Type B pancreatic cell (in vitro differentiated cells): ENCODE measurements around the gene CALHM4. TPM values are rescaled to one million over a fixed set of nuclear protein-coding genes. Genes with fewer than 3 reads are reported as not detected.

Experiments used
- DNase-seq: peaks from one replicate; pipeline ENCODE4 v3.0.0; 2021; ENCODE audit warnings: mixed read lengths; ENCODE audit not compliant: unreplicated experiment; ENCODE audit errors: extremely low spot score
- H3K27ac Mint-ChIP-seq: 2 replicates; pipeline ENCODE4 v1.8.0; 2021; ENCODE audit warnings: mild to moderate bottlenecking, mixed read lengths
- H3K27me3 Mint-ChIP-seq: 2 replicates; pipeline ENCODE4 v1.8.0; 2021; ENCODE audit warnings: mixed read lengths
- H3K36me3 Mint-ChIP-seq: 2 replicates; pipeline ENCODE4 v1.8.0; 2021; ENCODE audit warnings: mixed read lengths
- H3K4me1 Mint-ChIP-seq: one replicate; pipeline ENCODE4 v1.8.0; 2021; ENCODE audit warnings: mixed read lengths; ENCODE audit not compliant: unreplicated experiment
- H3K4me3 Mint-ChIP-seq: 2 replicates; pipeline ENCODE4 v1.8.0; 2021; ENCODE audit warnings: mild to moderate bottlenecking, mixed read lengths
- H3K9me3 Mint-ChIP-seq: 2 replicates; pipeline ENCODE4 v1.8.0; 2021; ENCODE audit warnings: mixed read lengths
- long read RNA-seq: library from polyadenylated mRNA; unstranded; transcript quantifications from one replicate; pipeline ENCODE4 v2.0.0, GENCODE V29; 2020
- total RNA-seq: library from RNA; stranded (reverse); gene quantifications from 2 replicates; pipeline ENCODE4 v1.2.1, GENCODE V29; 2021; ENCODE audit warnings: low replicate concordance
- TF ChIP-seq, protein P1 (sequence below): fragments of 200-600 bp; sonication (generic); conservative IDR thresholded peaks from 2 replicates; pipeline ENCODE4 v1.5.0; 2021; ENCODE audit warnings: antibody characterized with exemption, mild to moderate bottlenecking

CALHM4 gene, protein sequence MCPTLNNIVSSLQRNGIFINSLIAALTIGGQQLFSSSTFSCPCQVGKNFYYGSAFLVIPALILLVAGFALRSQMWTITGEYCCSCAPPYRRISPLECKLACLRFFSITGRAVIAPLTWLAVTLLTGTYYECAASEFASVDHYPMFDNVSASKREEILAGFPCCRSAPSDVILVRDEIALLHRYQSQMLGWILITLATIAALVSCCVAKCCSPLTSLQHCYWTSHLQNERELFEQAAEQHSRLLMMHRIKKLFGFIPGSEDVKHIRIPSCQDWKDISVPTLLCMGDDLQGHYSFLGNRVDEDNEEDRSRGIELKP
- total RNA-seq = not detected in 2 replicates
- long read RNA-seq = 0 reads

DNA sequence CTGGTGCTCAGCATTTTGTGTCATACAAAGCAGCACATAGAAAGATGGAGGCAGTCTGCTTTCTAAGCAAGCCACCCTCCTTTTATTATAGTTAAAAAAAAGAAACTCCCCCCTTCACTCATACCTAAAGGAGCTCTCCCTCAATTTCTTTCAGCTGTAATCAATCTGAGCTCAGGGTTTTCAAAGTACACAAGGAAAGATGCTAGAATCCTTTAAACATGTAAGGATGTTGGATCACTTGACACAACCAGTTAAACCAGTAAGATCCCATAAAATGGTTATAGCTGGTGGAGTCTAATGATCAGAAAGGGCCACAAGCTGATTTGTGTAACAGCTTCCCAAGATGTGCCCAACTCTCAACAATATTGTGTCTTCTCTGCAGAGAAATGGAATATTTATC is at the start of gene CALHM4:
TSS of gene CALHM4 (plus strand) at position 301 of the 400 bp plus-strand sequence. CDS start at position 344, 43 bp downstream.
- Mint-ChIP-seq H3K36me3 (no peaks in the 10 kb centered on the region), H3K4me3 (no peak within 1 kb of the TSS), H3K9me3 (no peaks in the 10 kb centered on the region), H3K27me3 (peaks cover 3% of the 10 kb centered on the region), H3K4me1 (peaks cover 8% of the 10 kb centered on the region), H3K27ac (no peak within 1 kb of the TSS)
- TF ChIP-seq, protein P1, sequence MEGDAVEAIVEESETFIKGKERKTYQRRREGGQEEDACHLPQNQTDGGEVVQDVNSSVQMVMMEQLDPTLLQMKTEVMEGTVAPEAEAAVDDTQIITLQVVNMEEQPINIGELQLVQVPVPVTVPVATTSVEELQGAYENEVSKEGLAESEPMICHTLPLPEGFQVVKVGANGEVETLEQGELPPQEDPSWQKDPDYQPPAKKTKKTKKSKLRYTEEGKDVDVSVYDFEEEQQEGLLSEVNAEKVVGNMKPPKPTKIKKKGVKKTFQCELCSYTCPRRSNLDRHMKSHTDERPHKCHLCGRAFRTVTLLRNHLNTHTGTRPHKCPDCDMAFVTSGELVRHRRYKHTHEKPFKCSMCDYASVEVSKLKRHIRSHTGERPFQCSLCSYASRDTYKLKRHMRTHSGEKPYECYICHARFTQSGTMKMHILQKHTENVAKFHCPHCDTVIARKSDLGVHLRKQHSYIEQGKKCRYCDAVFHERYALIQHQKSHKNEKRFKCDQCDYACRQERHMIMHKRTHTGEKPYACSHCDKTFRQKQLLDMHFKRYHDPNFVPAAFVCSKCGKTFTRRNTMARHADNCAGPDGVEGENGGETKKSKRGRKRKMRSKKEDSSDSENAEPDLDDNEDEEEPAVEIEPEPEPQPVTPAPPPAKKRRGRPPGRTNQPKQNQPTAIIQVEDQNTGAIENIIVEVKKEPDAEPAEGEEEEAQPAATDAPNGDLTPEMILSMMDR = no peak
- no peak for DNase-seq

DNA sequence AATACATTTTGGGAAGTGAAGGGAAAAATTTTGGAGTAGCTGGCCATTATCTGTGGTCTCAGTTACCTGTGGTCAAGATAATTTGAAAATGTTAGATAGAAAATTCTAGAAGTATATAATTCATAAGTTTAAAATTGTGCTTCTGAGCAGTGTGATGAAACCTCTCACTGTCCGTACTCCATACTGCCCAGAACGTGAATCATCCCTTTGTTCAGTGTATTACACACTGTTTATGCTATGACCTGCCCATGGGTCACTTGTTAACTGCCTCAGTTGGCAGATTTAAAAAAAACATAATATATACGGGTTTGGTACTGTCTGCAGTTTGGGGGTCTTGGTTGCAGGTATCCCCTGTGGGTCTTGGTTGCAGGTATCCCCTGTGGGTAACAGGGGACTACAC is 46.2 kb upstream of the CALHM4 start:
- Mint-ChIP-seq H3K36me3 (peaks cover 4% of the 10 kb centered on the region), H3K27me3 (peaks cover 8% of the 10 kb centered on the region), H3K4me1 (peaks cover 10% of the 10 kb centered on the region), H3K9me3 (peaks cover 11% of the 10 kb centered on the region), H3K4me3 (no peak overlapping the region), H3K27ac (no peak overlapping the region)
- no peak for DNase-seq
- TF ChIP-seq, protein P1 = no peak

DNA sequence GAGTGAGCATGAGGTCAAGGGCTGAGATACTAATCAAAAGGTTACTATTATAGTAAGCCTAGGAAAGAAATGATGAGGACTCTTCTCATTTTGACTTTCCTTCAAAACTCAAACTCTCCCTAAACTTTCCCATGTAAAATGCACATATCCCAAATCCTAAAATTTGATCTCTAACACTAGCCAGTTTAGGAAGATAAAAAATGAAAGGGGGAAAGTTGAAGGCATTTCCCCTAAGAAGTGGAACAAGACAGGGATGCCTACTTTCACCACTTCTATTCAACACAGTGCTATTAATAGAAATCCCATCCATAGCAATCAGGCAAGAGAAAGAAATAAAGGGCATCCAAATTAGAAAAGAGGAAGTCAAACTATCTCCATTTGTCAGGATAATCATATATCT is 45.0 kb upstream of the CALHM4 start:
- Mint-ChIP-seq H3K36me3 (peaks cover 4% of the 10 kb centered on the region), H3K27me3 (peaks cover 6% of the 10 kb centered on the region), H3K27ac (no peak overlapping the region), H3K9me3 (peaks cover 11% of the 10 kb centered on the region), H3K4me3 (no peak overlapping the region), H3K4me1 (peaks cover 21% of the 10 kb centered on the region)
- TF ChIP-seq, protein P1 = no peak
- DNase-seq = no peak

DNA sequence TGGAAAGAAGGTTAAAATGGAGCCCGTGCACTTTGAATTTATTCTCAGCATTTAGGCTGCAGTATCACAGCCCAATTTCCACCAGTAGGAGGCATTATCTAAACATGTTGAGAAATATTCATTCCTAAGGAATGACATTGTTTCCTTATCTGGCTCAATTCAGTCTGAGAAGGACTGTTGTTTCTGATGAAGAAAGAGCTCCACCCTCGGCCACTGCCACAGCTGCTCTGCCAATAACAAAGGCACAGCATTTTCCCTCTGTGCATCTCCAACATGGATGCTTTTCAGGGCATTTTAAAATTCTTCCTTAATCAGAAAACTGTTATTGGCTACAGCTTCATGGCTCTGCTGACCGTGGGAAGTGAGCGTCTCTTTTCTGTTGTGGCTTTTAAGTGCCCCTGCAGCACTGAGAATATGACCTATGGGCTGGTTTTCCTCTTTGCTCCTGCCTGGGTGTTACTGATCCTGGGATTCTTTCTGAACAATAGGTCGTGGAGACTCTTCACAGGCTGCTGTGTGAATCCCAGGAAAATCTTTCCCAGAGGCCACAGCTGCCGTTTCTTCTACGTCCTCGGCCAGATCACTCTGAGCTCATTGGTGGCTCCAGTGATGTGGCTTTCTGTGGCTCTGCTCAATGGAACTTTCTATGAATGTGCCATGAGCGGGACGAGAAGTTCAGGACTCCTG is 42.0 kb upstream of the CALHM4 start, which contains the start of gene CALHM5:
TSS of gene CALHM5 (plus strand) at position 216 of the 687 bp plus-strand sequence. CDS start at position 274, 58 bp downstream.
- Mint-ChIP-seq H3K27ac (peak within 1 kb of the TSS; percentile 50), H3K27me3 (no peaks in the 10 kb centered on the region), H3K36me3 (no peaks in the 10 kb centered on the region), H3K4me1 (peaks cover 21% of the 10 kb centered on the region), H3K9me3 (peaks cover 11% of the 10 kb centered on the region), H3K4me3 (peak within 1 kb of the TSS; percentile 39)
- DNase-seq = no peak
- TF ChIP-seq, protein P1 = peak; percentile 71

DNA sequence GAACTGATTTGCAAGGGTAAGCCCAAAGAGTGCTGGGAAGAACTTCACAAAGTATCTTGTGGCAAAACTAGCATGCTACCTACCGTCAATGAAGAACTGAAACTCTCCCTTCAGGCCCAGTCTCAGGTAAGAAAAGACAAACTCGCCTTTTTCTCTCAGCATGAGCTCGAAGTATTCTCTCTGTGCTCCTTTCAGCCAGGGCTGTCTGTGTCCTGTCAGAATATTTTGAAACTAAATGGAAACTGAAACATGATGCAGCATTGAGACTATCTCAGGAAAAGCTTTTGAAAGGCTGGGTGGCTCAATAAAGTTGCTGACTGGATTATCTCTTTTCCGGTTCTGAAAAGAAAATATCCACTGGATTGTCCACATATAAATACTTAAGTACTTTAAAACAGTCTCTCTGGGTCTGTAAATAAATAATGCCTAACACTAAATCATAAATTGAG is 41.4 kb upstream of the CALHM4 start:
- DNase-seq = no peak
- TF ChIP-seq, protein P1 = no peak

More for the DNA sequence above, 41.4 kb upstream of the CALHM4 start:
- H3K4me1 Mint-ChIP-seq = peaks cover 21% of the 10 kb centered on the region
- H3K4me3 Mint-ChIP-seq = peak overlapping the region; percentile 39
- peak overlapping the region; percentile 50 for H3K27ac Mint-ChIP-seq
- no peaks in the 10 kb centered on the region for H3K27me3 Mint-ChIP-seq
- no peaks in the 10 kb centered on the region for H3K36me3 Mint-ChIP-seq
- H3K9me3 Mint-ChIP-seq = peaks cover 11% of the 10 kb centered on the region
